ENCODE results near the gene THBS3. TPM values are rescaled to one million over a fixed set of nuclear protein-coding genes. Genes with fewer than 3 reads are reported as not detected.

The THBS3 gene
- total and polyA plus RNA-seq, 9 of the 15 experiments (the other 6 are each of a cell fraction or from before 2014, with no cell fraction given): 0.59 to 8.3 (median 3.2) TPM

DNA sequence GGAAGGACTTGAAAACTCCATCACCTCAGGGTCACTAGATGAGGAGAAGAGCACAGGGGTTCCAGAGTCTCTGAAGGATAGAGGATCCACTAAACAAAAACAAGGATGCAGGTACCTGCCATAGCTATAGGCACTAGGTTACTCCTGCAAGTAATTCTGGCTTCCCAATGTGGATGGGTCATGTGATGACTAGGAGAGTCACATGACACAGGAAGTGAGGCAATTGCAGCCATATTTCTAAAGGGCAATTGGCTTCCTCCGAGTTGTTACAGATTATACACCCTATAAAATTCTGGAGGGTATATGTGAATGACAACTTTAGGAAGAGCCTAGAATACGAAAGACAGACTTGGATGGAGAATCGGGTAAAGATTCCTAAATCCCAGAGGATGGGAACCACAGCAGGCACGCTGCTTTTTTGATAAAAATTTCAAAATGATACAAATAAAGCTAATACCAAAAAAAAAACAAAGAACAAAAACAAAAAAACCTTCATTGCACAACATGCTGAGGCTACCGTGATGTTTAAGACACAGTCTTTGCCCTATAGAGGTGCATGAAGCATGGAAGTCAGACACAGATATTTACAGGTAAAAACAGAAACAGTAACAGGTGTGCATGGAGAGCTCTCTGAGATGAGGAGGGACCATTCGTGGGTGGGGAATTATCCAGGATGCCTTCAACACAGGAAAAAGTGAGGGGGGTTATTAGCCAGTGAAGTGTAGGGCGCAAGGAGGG, 11.3 kb upstream of the THBS3 start (continued):
- TF ChIP-seq MAZ (CRISPR knock-in tag; conservative IDR thresholded peaks at IDR 0.05 in 1 of 2, IDR thresholded peaks at IDR 0.05 in 1 of 2) (no peak), ZNF561 (CRISPR knock-in tag; conservative IDR thresholded peaks at IDR 0.05) (no peak), EP400 (IDR thresholded peaks at IDR 0.05) (0 out of 2 replicates have a peak, but pooled peaks have one; percentile 25), NELFE (IDR thresholded peaks at IDR 0.05; ENCODE audit: insufficient read depth, insufficient read length) (no peak), CREM (IDR thresholded peaks at IDR 0.05; ENCODE audit: low read depth) (0 out of 2 replicates have a peak, but pooled peaks have one; percentile 18), BACH1 (tag; IDR thresholded peaks at IDR 0.05) (peak; percentile 16; the same call in 1 of the 2 replicates), RCOR1 (IDR thresholded peaks at IDR 0.05; ENCODE audit: borderline replicate concordance in 1 of 2, low read depth in 2 of 2, low read length in 2 of 2) (peak in 1 of 2 experiments; percentile 31; a peak in 1 of 4 replicates), TAL1 (IDR thresholded peaks at IDR 0.05) (no peak), ZNF79 (CRISPR knock-in tag; IDR thresholded peaks at IDR 0.05; ENCODE audit: low read depth) (no peak; the same call in 1 of the 2 replicates), ZZZ3 (IDR thresholded peaks at IDR 0.05) (no peak), NBN (IDR thresholded peaks at IDR 0.05; ENCODE audit: low read depth) (peak; percentile 49; the same call in 1 of the 2 replicates), TCF7 (IDR thresholded peaks at IDR 0.05; ENCODE audit: borderline replicate concordance) (no peak), RB1 (IDR thresholded peaks at IDR 0.05; ENCODE audit: low read depth) (no peak)
- TF ChIP-seq, protein P1, sequence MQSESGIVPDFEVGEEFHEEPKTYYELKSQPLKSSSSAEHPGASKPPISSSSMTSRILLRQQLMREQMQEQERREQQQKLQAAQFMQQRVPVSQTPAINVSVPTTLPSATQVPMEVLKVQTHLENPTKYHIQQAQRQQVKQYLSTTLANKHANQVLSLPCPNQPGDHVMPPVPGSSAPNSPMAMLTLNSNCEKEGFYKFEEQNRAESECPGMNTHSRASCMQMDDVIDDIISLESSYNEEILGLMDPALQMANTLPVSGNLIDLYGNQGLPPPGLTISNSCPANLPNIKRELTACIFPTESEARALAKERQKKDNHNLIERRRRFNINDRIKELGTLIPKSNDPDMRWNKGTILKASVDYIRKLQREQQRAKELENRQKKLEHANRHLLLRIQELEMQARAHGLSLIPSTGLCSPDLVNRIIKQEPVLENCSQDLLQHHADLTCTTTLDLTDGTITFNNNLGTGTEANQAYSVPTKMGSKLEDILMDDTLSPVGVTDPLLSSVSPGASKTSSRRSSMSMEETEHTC (IDR thresholded peaks at IDR 0.05): peak; percentile 72
- TF ChIP-seq, protein P2, sequence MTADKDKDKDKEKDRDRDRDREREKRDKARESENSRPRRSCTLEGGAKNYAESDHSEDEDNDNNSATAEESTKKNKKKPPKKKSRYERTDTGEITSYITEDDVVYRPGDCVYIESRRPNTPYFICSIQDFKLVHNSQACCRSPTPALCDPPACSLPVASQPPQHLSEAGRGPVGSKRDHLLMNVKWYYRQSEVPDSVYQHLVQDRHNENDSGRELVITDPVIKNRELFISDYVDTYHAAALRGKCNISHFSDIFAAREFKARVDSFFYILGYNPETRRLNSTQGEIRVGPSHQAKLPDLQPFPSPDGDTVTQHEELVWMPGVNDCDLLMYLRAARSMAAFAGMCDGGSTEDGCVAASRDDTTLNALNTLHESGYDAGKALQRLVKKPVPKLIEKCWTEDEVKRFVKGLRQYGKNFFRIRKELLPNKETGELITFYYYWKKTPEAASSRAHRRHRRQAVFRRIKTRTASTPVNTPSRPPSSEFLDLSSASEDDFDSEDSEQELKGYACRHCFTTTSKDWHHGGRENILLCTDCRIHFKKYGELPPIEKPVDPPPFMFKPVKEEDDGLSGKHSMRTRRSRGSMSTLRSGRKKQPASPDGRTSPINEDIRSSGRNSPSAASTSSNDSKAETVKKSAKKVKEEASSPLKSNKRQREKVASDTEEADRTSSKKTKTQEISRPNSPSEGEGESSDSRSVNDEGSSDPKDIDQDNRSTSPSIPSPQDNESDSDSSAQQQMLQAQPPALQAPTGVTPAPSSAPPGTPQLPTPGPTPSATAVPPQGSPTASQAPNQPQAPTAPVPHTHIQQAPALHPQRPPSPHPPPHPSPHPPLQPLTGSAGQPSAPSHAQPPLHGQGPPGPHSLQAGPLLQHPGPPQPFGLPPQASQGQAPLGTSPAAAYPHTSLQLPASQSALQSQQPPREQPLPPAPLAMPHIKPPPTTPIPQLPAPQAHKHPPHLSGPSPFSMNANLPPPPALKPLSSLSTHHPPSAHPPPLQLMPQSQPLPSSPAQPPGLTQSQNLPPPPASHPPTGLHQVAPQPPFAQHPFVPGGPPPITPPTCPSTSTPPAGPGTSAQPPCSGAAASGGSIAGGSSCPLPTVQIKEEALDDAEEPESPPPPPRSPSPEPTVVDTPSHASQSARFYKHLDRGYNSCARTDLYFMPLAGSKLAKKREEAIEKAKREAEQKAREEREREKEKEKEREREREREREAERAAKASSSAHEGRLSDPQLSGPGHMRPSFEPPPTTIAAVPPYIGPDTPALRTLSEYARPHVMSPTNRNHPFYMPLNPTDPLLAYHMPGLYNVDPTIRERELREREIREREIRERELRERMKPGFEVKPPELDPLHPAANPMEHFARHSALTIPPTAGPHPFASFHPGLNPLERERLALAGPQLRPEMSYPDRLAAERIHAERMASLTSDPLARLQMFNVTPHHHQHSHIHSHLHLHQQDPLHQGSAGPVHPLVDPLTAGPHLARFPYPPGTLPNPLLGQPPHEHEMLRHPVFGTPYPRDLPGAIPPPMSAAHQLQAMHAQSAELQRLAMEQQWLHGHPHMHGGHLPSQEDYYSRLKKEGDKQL (CRISPR knock-in tag; IDR thresholded peaks at IDR 0.05; ENCODE audit: borderline replicate concordance): no peak
- TF ChIP-seq, protein P3, sequence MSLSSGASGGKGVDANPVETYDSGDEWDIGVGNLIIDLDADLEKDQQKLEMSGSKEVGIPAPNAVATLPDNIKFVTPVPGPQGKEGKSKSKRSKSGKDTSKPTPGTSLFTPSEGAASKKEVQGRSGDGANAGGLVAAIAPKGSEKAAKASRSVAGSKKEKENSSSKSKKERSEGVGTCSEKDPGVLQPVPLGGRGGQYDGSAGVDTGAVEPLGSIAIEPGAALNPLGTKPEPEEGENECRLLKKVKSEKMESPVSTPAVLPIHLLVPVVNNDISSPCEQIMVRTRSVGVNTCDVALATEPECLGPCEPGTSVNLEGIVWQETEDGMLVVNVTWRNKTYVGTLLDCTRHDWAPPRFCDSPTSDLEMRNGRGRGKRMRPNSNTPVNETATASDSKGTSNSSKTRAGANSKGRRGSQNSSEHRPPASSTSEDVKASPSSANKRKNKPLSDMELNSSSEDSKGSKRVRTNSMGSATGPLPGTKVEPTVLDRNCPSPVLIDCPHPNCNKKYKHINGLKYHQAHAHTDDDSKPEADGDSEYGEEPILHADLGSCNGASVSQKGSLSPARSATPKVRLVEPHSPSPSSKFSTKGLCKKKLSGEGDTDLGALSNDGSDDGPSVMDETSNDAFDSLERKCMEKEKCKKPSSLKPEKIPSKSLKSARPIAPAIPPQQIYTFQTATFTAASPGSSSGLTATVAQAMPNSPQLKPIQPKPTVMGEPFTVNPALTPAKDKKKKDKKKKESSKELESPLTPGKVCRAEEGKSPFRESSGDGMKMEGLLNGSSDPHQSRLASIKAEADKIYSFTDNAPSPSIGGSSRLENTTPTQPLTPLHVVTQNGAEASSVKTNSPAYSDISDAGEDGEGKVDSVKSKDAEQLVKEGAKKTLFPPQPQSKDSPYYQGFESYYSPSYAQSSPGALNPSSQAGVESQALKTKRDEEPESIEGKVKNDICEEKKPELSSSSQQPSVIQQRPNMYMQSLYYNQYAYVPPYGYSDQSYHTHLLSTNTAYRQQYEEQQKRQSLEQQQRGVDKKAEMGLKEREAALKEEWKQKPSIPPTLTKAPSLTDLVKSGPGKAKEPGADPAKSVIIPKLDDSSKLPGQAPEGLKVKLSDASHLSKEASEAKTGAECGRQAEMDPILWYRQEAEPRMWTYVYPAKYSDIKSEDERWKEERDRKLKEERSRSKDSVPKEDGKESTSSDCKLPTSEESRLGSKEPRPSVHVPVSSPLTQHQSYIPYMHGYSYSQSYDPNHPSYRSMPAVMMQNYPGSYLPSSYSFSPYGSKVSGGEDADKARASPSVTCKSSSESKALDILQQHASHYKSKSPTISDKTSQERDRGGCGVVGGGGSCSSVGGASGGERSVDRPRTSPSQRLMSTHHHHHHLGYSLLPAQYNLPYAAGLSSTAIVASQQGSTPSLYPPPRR (CRISPR knock-in tag; IDR thresholded peaks at IDR 0.05; ENCODE audit: borderline replicate concordance): no peak
